Measurements from ENCODE around the gene MCAM. TPM values are rescaled to one million over a fixed set of nuclear protein-coding genes. Genes with fewer than 3 reads are reported as not detected.

MCAM gene
- total and polyA plus RNA-seq, 4 experiments from 2014 or later: 0.26 to 0.82 (median 0.34) TPM

- Mint-ChIP-seq H3K36me3 (no peaks in the 10 kb centered on the region), H3K9me3 (peaks cover 0 to 2% (median 0%) of the 10 kb centered on the region in 8 donors), H3K27me3 (peaks cover 21 to 24% of the 10 kb centered on the region in 2 donors), H3K27ac (no peak overlapping the region), H3K4me3 (no peak overlapping the region), H3K4me1 (peaks cover 3 to 8% (median 6%) of the 10 kb centered on the region in 4 donors)
- Histone ChIP-seq H3K4me1 (ENCODE audit: insufficient read depth, low read length) (peaks cover 4% of the 10 kb centered on the region), H3K27ac (ENCODE audit: low read depth, low read length) (no peak overlapping the region), H3K27me3 (ENCODE audit: insufficient read depth, low read length) (peaks cover 17% of the 10 kb centered on the region), H3K36me3 (ENCODE audit: insufficient read depth, low read length) (no peaks in the 10 kb centered on the region), H3K4me3 (ENCODE audit: low read length in 2 of 2) (no peak overlapping the region), H3K9me3 (ENCODE audit: control insufficient read depth in 1 of 2, low read length in 2 of 2) (no peaks in the 10 kb centered on the region)
- DNase-seq: no peak
- CTCF ChIA-PET (ENCODE audit: partially characterized antibody): interaction anchor here (1.1 to 2.7 kb wide), 4 partner anchors 12 to 29 kb away, joined by 3 to 10 read pairs (median 5); no protein-coding TSS in a partner anchor
- intact Hi-C loops (cut with micrococcal nuclease): no loop called here
- POLR2A ChIA-PET (ENCODE audit: partially characterized antibody): interaction anchor here (1.5 kb wide), 1 partner anchor 37 kb away, joined by 3 read pairs; the partner anchor contains the start of gene USP2
Measured at GRCh38 chr11:119344291-119345010, 27.5 kb upstream of the MCAM start.

GRCh38 chr11:119343726-119344125 is 26.8 kb upstream of the MCAM start:
- CTCF ChIA-PET (ENCODE audit: partially characterized antibody): interaction anchor here (1.1 to 1.6 kb wide), 4 partner anchors 9 to 30 kb away, joined by 3 to 5 read pairs (median 4); partner anchors contain the start of gene RNF26
- intact Hi-C loops (cut with micrococcal nuclease): no loop called here
- POLR2A ChIA-PET (ENCODE audit: partially characterized antibody): interaction anchor here (1.5 kb wide), 1 partner anchor 38 kb away, joined by 3 read pairs; the partner anchor contains the start of gene USP2
- no peak overlapping the region for H3K27ac ChIP-seq (ENCODE audit: low read depth, low read length)
- peaks cover 6% of the 10 kb centered on the region for H3K4me1 ChIP-seq (ENCODE audit: insufficient read depth, low read length)
- peaks cover 23% of the 10 kb centered on the region for H3K27me3 ChIP-seq (ENCODE audit: insufficient read depth, low read length)
- H3K4me3 Mint-ChIP-seq: no peak overlapping the region
- DNase-seq: no peak
- H3K4me3 ChIP-seq (ENCODE audit: low read length in 2 of 2): no peak overlapping the region
- peaks cover 28 to 31% of the 10 kb centered on the region in 2 donors for H3K27me3 Mint-ChIP-seq
- H3K9me3 Mint-ChIP-seq: peaks cover 0 to 2% (median 0%) of the 10 kb centered on the region in 8 donors
- no peaks in the 10 kb centered on the region for H3K36me3 ChIP-seq (ENCODE audit: insufficient read depth, low read length)
- H3K4me1 Mint-ChIP-seq: peaks cover 3 to 15% (median 11%) of the 10 kb centered on the region in 4 donors
- H3K36me3 Mint-ChIP-seq: no peaks in the 10 kb centered on the region
- H3K27ac Mint-ChIP-seq: no peak overlapping the region
- H3K9me3 ChIP-seq (ENCODE audit: control insufficient read depth in 1 of 2, low read length in 2 of 2): no peaks in the 10 kb centered on the region

DNA sequence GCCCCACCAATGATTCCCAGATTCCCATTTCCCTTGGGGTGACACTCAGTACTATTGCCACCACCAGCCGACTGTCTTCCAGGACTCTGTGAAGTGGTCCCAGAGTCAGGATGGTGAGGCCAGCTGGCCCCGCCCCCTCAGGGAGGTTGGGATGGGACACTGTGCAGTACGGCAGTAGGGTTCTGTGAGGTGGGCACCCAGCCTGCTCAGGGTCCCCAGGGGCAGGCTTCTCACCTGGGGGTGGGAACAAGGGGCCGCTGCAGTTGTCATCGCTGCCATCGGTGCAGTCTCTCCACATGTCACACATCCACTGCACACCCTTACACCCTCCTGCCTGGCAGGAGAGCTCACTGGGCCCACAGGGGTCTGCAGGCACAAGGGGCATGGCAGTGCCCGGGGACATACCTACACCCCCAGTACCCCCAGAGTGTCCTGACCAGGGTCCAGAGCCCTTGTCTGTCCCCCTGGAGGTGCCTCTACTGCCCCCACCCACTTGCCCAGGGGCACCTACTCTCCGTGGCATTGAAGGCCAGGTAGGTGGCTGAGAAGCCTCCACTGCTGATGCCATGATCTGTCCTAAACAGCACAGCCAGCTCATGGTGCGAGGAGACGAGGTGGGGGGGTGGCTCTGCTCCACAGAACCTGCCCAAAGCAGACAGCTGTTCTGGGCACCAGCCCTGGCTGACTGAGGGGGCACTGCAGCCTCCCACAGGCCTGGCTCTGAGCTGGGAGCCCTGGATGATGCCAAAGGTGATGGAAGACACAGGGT is 25.6 kb upstream of the MCAM start:
- intact Hi-C loops (cut with micrococcal nuclease): no loop called here
- Histone ChIP-seq H3K9me3 (ENCODE audit: control insufficient read depth in 1 of 2, low read length in 2 of 2) (no peaks in the 10 kb centered on the region), H3K4me1 (ENCODE audit: insufficient read depth, low read length) (peaks cover 14% of the 10 kb centered on the region), H3K4me3 (ENCODE audit: low read length in 2 of 2) (no peak overlapping the region), H3K27me3 (ENCODE audit: insufficient read depth, low read length) (peaks cover 23% of the 10 kb centered on the region), H3K36me3 (ENCODE audit: insufficient read depth, low read length) (no peaks in the 10 kb centered on the region), H3K27ac (ENCODE audit: low read depth, low read length) (no peak overlapping the region)
- Mint-ChIP-seq H3K4me1 (peaks cover 3 to 23% (median 15%) of the 10 kb centered on the region in 4 donors), H3K36me3 (peaks cover 0 to 3% of the 10 kb centered on the region in 2 donors), H3K9me3 (peaks cover 0 to 2% (median 0%) of the 10 kb centered on the region in 8 donors), H3K4me3 (peak overlapping the region in 1 of 8 donors; percentile 35), H3K27ac (no peak overlapping the region), H3K27me3 (peaks cover 32 to 33% of the 10 kb centered on the region in 2 donors)
- ChIA-PET CTCF (ENCODE audit: partially characterized antibody) (interaction anchor here (1.2 to 1.6 kb wide), 2 partner anchors 8 to 13 kb away, joined by 3 to 5 read pairs; partner anchors contain the start of gene RNF26), POLR2A (ENCODE audit: partially characterized antibody) (no interaction called here)
- DNase-seq: no peak

DNA sequence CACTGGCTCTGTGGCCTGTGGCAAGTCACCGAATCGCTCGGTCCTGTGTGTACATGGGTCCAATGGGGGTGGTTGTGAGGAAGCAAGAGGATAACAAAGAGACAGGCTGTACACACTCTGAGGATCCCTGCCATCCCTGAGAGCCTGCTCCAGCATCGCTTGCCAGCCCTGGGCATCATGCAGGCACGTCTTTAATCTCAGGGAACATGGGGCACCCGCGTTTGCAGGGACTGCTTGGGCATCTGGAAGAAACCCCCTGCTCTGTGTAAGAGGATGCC is 25.0 kb upstream of the MCAM start:
- intact Hi-C loops (cut with micrococcal nuclease): no loop called here
- Mint-ChIP-seq H3K4me1 (peaks cover 3 to 27% (median 17%) of the 10 kb centered on the region in 4 donors), H3K4me3 (peak overlapping the region in 2 of 8 donors; percentile 10 to 35), H3K27me3 (peaks cover 30 to 32% of the 10 kb centered on the region in 2 donors), H3K9me3 (peaks cover 0 to 2% (median 0%) of the 10 kb centered on the region in 8 donors), H3K36me3 (peaks cover 0 to 3% of the 10 kb centered on the region in 2 donors), H3K27ac (no peak overlapping the region)
- Histone ChIP-seq H3K4me3 (ENCODE audit: low read length in 2 of 2) (no peak overlapping the region), H3K27me3 (ENCODE audit: insufficient read depth, low read length) (peaks cover 23% of the 10 kb centered on the region), H3K36me3 (ENCODE audit: insufficient read depth, low read length) (no peaks in the 10 kb centered on the region), H3K9me3 (ENCODE audit: control insufficient read depth in 1 of 2, low read length in 2 of 2) (no peaks in the 10 kb centered on the region), H3K27ac (ENCODE audit: low read depth, low read length) (no peak overlapping the region), H3K4me1 (ENCODE audit: insufficient read depth, low read length) (peaks cover 14% of the 10 kb centered on the region)
- peak in 1 of 5 donors; percentile 39 for DNase-seq
- ChIA-PET POLR2A (ENCODE audit: partially characterized antibody) (interaction anchor here (0.6 kb wide), 1 partner anchor 298 kb away, joined by 4 read pairs; no protein-coding TSS in a partner anchor), CTCF (ENCODE audit: partially characterized antibody) (interaction anchor here (1.8 kb wide), 1 partner anchor 15 kb away, joined by 6 read pairs; no protein-coding TSS in a partner anchor)

- peak overlapping the region in 4 of 8 donors; percentile 9 to 51 (median 46) for H3K4me3 Mint-ChIP-seq
- peaks cover 3 to 33% (median 18%) of the 10 kb centered on the region in 4 donors for H3K4me1 Mint-ChIP-seq
- H3K36me3 Mint-ChIP-seq: peaks cover 1 to 4% of the 10 kb centered on the region in 2 donors
- H3K27me3 ChIP-seq (ENCODE audit: insufficient read depth, low read length): peaks cover 23% of the 10 kb centered on the region
- POLR2A ChIA-PET (ENCODE audit: partially characterized antibody): interaction anchor here (0.6 kb wide), 2 partner anchors 41 to 298 kb away, joined by 3 to 4 read pairs; no protein-coding TSS in a partner anchor
- intact Hi-C loops (cut with micrococcal nuclease): no loop called here
- H3K9me3 Mint-ChIP-seq: peaks cover 0 to 2% (median 0%) of the 10 kb centered on the region in 8 donors
- DNase-seq: peak in 1 of 5 donors; percentile 30
- no peaks in the 10 kb centered on the region for H3K36me3 ChIP-seq (ENCODE audit: insufficient read depth, low read length)
- H3K27ac Mint-ChIP-seq: peak overlapping the region in 1 of 7 donors; percentile 47
- no peak overlapping the region for H3K4me3 ChIP-seq (ENCODE audit: low read length in 2 of 2)
- H3K27me3 Mint-ChIP-seq: peaks cover 30 to 32% of the 10 kb centered on the region in 2 donors
- CTCF ChIA-PET (ENCODE audit: partially characterized antibody): interaction anchor here (0.8 to 1.8 kb wide), 2 partner anchors 15 to 17 kb away, joined by 4 to 6 read pairs; no protein-coding TSS in a partner anchor
- H3K4me1 ChIP-seq (ENCODE audit: insufficient read depth, low read length): peaks cover 14% of the 10 kb centered on the region
- no peaks in the 10 kb centered on the region for H3K9me3 ChIP-seq (ENCODE audit: control insufficient read depth in 1 of 2, low read length in 2 of 2)
- no peak overlapping the region for H3K27ac ChIP-seq (ENCODE audit: low read depth, low read length)
Measured at GRCh38 chr11:119341222-119342022, 24.5 kb upstream of the MCAM start.

DNA sequence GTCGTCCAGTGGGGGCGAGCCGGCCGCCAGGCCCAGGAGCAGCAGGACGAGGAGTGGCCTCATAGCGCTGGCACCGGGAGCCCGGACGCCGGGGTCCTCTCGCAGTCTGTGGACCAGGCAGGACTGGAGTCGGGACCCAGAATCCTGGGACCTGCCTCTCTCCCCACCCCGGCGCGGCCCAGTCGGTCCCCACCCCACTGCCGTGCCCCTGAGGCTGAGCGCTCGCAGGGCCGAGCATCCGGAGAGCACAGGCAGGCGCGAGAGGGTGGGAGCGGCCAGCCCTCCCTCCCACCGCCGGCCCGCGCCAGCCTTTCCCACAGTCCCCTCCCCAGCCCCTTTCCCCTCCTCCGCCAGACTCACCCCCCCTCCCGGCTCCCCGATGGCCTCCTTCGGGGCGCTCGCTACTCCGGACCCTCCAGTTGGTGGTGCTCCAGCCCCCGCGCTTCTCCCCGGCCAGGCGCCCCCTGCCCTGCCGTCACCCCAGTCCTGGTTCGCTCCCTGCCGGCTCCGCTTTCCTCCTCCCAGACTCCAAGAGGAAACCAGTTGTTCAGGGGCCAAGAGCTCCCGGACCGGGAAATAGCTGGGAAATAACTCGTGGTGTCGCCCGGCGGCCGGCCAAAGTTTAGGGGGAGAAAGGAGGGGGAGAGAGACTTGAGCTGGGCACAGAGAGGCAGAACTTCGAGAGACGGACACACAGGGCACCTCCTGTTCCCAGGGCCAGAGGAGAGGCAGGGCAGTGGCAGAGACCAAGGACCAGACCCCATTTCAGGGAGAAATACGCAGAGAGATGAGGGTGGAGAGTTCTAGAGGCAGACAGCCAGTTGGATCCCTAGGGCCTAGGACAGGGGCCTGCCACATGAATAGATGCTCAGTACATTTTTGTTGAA is 23.6 kb upstream of the MCAM start, which contains the start of gene C1QTNF5:
Gene C1QTNF5, minus strand, starts transcription at position 549 of the 887 bp plus-strand sequence. Its CDS starts 486 bp downstream, at position 63.
- intact Hi-C loops (cut with micrococcal nuclease): no loop called here
- no peak within 1 kb of the TSS for H3K27ac ChIP-seq (ENCODE audit: low read depth, low read length)
- POLR2A ChIA-PET (ENCODE audit: partially characterized antibody): interaction anchor here (0.6 kb wide), 1 partner anchor 42 kb away, joined by 3 read pairs; no protein-coding TSS in a partner anchor
- H3K36me3 Mint-ChIP-seq: peaks cover 7% of the 10 kb centered on the region in 2 donors
- no peak within 1 kb of the TSS for H3K4me3 ChIP-seq (ENCODE audit: low read length in 2 of 2)
- H3K36me3 ChIP-seq (ENCODE audit: insufficient read depth, low read length): no peaks in the 10 kb centered on the region
- H3K4me1 Mint-ChIP-seq: peaks cover 6 to 39% (median 22%) of the 10 kb centered on the region in 4 donors
- H3K27ac Mint-ChIP-seq: peak within 1 kb of the TSS in 1 of 7 donors; percentile 47
- peaks cover 0 to 2% (median 0%) of the 10 kb centered on the region in 8 donors for H3K9me3 Mint-ChIP-seq
- peaks cover 23% of the 10 kb centered on the region for H3K27me3 ChIP-seq (ENCODE audit: insufficient read depth, low read length)
- no peaks in the 10 kb centered on the region for H3K9me3 ChIP-seq (ENCODE audit: control insufficient read depth in 1 of 2, low read length in 2 of 2)
- DNase-seq: peak in 1 of 5 donors; percentile 33
- CTCF ChIA-PET (ENCODE audit: partially characterized antibody): interaction anchor here (0.8 to 9.8 kb wide), 3 partner anchors 16 to 17 kb away, joined by 4 to 146 read pairs (median 6); no protein-coding TSS in a partner anchor
- H3K27me3 Mint-ChIP-seq: peaks cover 30% of the 10 kb centered on the region in 2 donors
- peaks cover 17% of the 10 kb centered on the region for H3K4me1 ChIP-seq (ENCODE audit: insufficient read depth, low read length)
- peak within 1 kb of the TSS in 6 of 8 donors; percentile 4 to 51 (median 36) for H3K4me3 Mint-ChIP-seq
